KOPT-K1 (cell line): Measurements from ENCODE around the gene PRRG3.

Experiments used
- H3K27ac ChIP-seq: fragments of 200-600 bp; sonication (generic); 2 replicates; pipeline ENCODE4 v1.5.1; 2016; ENCODE audit warnings: antibody characterized with exemption, mild to moderate bottlenecking, low read depth, low read length; ENCODE audit not compliant: poor library complexity, severe bottlenecking
- H3K36me3 ChIP-seq: fragments of 200-600 bp; sonication (generic); 2 replicates; pipeline ENCODE4 v1.5.1; 2017; ENCODE audit warnings: antibody characterized with exemption, mild to moderate bottlenecking, low read length, moderate library complexity; ENCODE audit not compliant: insufficient read depth
- H3K9me3 ChIP-seq: fragments of 200-600 bp; sonication (generic); 2 replicates; pipeline ENCODE4 v1.5.1; 2017; ENCODE audit warnings: antibody characterized with exemption, low read length, mild to moderate bottlenecking; ENCODE audit not compliant: insufficient read depth, poor library complexity, severe bottlenecking

Gene PRRG3

GRCh38 chrX:151746502-151746901, 51.2 kb downstream of the PRRG3 start:
- Histone ChIP-seq H3K27ac (no peak overlapping the region), H3K36me3 (no peaks in the 10 kb centered on the region), H3K9me3 (no peaks in the 10 kb centered on the region)

GRCh38 chrX:151750511-151750910, 55.3 kb downstream of the PRRG3 start:
- Histone ChIP-seq H3K9me3 (no peaks in the 10 kb centered on the region), H3K27ac (no peak overlapping the region), H3K36me3 (no peaks in the 10 kb centered on the region)

- Histone ChIP-seq H3K36me3 (no peaks in the 10 kb centered on the region), H3K9me3 (no peaks in the 10 kb centered on the region), H3K27ac (no peak overlapping the region)
Observed at GRCh38 chrX:151752847-151753246, 57.6 kb downstream of the PRRG3 start.

- H3K27ac ChIP-seq: no peak overlapping the region
- H3K36me3 ChIP-seq: no peaks in the 10 kb centered on the region
- no peaks in the 10 kb centered on the region for H3K9me3 ChIP-seq
Observed at GRCh38 chrX:151753313-151754046, 58.2 kb downstream of the PRRG3 start.

- Histone ChIP-seq H3K9me3 (no peaks in the 10 kb centered on the region), H3K27ac (no peak overlapping the region), H3K36me3 (no peaks in the 10 kb centered on the region)
Observed at GRCh38 chrX:151754047-151754429, 58.8 kb downstream of the PRRG3 start.

- Histone ChIP-seq H3K27ac (no peak overlapping the region), H3K36me3 (no peaks in the 10 kb centered on the region), H3K9me3 (no peaks in the 10 kb centered on the region)
Observed at GRCh38 chrX:151754641-151755215, 59.5 kb downstream of the PRRG3 start.
